WERI-Rb-1 (cell line): Measurements from ENCODE around the gene RERE.

Experiments used
- DNase-seq: peaks from one replicate; pipeline ENCODE4 v3.0.0-alpha.2; 2020
- H3K27ac ChIP-seq: fragments of 250-450 bp; sonication (Bioruptor Pico); 2 replicates; pipeline ENCODE4 v1.5.1; 2020; ENCODE audit warnings: mild to moderate bottlenecking, moderate library complexity
- H3K27me3 ChIP-seq: fragments of 250-450 bp; sonication (Bioruptor Pico); 2 replicates; pipeline ENCODE4 v1.5.1; 2021; ENCODE audit warnings: mild to moderate bottlenecking, low read depth, moderate library complexity; ENCODE audit not compliant: insufficient read depth, severe bottlenecking
- H3K36me3 ChIP-seq: fragments of 250-450 bp; sonication (Bioruptor Pico); 2 replicates; pipeline ENCODE4 v1.5.1; 2020; ENCODE audit warnings: mild to moderate bottlenecking, moderate library complexity
- H3K4me3 ChIP-seq: 2 replicates; pipeline ENCODE4 v1.5.1; 2011; ENCODE audit warnings: low read depth, mild to moderate bottlenecking, control low read depth, low read length
- H3K9me3 ChIP-seq: fragments of 250-450 bp; sonication (Bioruptor Pico); 2 replicates; pipeline ENCODE4 v1.5.1; 2021; ENCODE audit warnings: mild to moderate bottlenecking, moderate library complexity; ENCODE audit not compliant: severe bottlenecking
- CTCF ChIP-seq: IDR thresholded peaks from 2 replicates; pipeline ENCODE4 v1.5.1; 2011; ENCODE audit warnings: low read depth, mild to moderate bottlenecking, control low read depth, inconsistent platforms, low read length

Gene RERE

GRCh38 chr1:8679929-8680663 lies 137.3 kb downstream of the RERE start:
- H3K36me3 ChIP-seq, result no peaks in the 10 kb centered on the region
- H3K9me3 ChIP-seq, result no peaks in the 10 kb centered on the region
- DNase-seq, result no peak
- no peak overlapping the region for H3K4me3 ChIP-seq
- TF ChIP-seq CTCF, result no peak
- no peaks in the 10 kb centered on the region for H3K27me3 ChIP-seq
- peak overlapping the region; percentile 73 for H3K27ac ChIP-seq

GRCh38 chr1:8679395-8679800 lies 138.0 kb downstream of the RERE start:
- Histone ChIP-seq H3K4me3 (no peak overlapping the region), H3K9me3 (no peaks in the 10 kb centered on the region), H3K36me3 (no peaks in the 10 kb centered on the region), H3K27me3 (no peaks in the 10 kb centered on the region), H3K27ac (peak overlapping the region; percentile 73)
- no peak for DNase-seq
- no peak for TF ChIP-seq CTCF

- DNase-seq, result no peak
- no peak for TF ChIP-seq CTCF
- no peak overlapping the region for H3K4me3 ChIP-seq
- H3K36me3 ChIP-seq, result no peaks in the 10 kb centered on the region
- H3K9me3 ChIP-seq, result no peaks in the 10 kb centered on the region
- H3K27me3 ChIP-seq, result no peaks in the 10 kb centered on the region
- peak overlapping the region; percentile 73 for H3K27ac ChIP-seq
Observed at GRCh38 chr1:8678673-8679394, 138.6 kb downstream of the RERE start.

GRCh38 chr1:8677782-8678181 lies 139.7 kb downstream of the RERE start:
- TF ChIP-seq CTCF, result no peak
- no peak overlapping the region for H3K4me3 ChIP-seq
- no peaks in the 10 kb centered on the region for H3K9me3 ChIP-seq
- no peaks in the 10 kb centered on the region for H3K27me3 ChIP-seq
- no peak for DNase-seq
- H3K27ac ChIP-seq, result peak overlapping the region; percentile 25; the same call in 1 of the 2 replicates
- no peaks in the 10 kb centered on the region for H3K36me3 ChIP-seq

GRCh38 chr1:8676813-8677212 lies 140.6 kb downstream of the RERE start:
- Histone ChIP-seq H3K4me3 (no peak overlapping the region), H3K9me3 (no peaks in the 10 kb centered on the region), H3K27me3 (no peaks in the 10 kb centered on the region), H3K36me3 (no peaks in the 10 kb centered on the region; the same call in 1 of the 2 replicates), H3K27ac (peak overlapping the region; percentile 43)
- no peak for DNase-seq
- TF ChIP-seq CTCF, result no peak
